Endothelial cell of coronary artery (primary cell): Measurements from ENCODE around the gene NFIB. TPM values are rescaled to one million over a fixed set of nuclear protein-coding genes. Genes with fewer than 3 reads are reported as not detected.

Experiments used
- total RNA-seq: library from RNA; depleted of rRNA; stranded (reverse); fragments of >200 nt; gene quantifications from 2 replicates; pipeline ENCODE4 v1.2.3, GENCODE V29; 2014

Gene NFIB
- total RNA-seq: 74.6 and 103 TPM in 2 replicates

DNA sequence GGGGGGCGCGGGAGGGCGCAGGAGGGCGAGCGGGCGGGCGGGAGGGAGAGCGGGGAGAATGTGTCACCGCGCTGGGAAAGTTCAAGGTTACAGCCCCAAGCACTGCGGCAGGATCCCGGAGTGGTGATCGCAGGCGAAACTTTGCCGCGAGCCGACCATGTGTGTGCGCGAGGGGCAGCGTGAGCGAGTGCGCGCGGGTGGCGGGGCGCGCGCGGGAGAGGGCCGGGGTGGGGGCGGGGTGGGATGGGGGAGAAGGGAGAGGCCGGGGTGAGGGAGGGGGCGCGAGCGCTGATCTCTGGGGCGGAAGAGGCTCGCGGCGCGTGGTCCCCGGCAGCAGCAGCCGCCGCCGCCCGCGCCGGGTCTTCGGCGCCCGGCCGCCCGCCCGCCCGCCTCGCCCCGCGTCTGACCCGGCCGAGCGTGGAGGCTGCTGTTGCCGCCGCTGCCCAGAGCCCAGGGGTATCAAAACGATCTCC, at the start of gene NFIB:
NFIB (minus strand) TSS at position 191 of the 473 bp plus-strand sequence. CDS start 630 bp downstream, outside the sequence.

